ENCODE measurements around the gene TNFRSF21. TPM values are rescaled to one million over a fixed set of nuclear protein-coding genes. Genes with fewer than 3 reads are reported as not detected.

Gene TNFRSF21
- total RNA-seq, 1 experiment from 2014 or later, result 106 TPM

DNA sequence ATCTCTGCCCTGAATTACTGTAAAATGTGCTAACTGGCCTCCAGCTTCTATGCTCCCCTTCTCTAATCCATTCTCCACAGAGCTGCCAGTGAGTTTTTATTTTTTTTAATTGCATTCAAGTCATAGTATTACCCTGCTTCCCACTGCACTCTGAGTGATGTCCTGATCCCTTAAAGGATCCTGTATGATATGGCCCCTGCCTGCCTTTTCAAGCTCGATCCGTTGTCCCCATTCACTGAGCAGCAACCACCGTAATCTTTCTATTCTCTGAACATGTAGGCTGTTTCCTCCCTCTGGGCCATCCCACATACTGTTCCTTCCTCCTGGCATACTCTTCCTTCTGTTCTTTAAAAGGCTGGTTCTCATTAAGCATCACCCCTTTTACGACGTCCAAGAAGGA lies 9.3 kb downstream of the TNFRSF21 start:
- POLR2A ChIA-PET (ENCODE audit: unreplicated experiment), result interaction anchor here (0.6 kb wide), 1 partner anchor 261 kb away, joined by 4 read pairs; no protein-coding TSS in a partner anchor
- no peak for DNase-seq
- Histone ChIP-seq H3K27me3 (ENCODE audit: low read length) (no peaks in the 10 kb centered on the region), H3F3A (ENCODE audit: low read length, unreplicated experiment) (no peaks in the 10 kb centered on the region), H3K9ac (ENCODE audit: low read length) (no peak overlapping the region), H3K27ac (ENCODE audit: low read length) (no peak overlapping the region), H3K9me2 (replicated peaks; ENCODE audit: low read length) (no peaks in the 10 kb centered on the region), H3K4me1 (ENCODE audit: insufficient read depth, low read length) (peaks cover 44% of the 10 kb centered on the region), H3K79me2 (ENCODE audit: low read length) (peaks cover 100% of the 10 kb centered on the region), H3K4me2 (ENCODE audit: low read length) (no peak overlapping the region), H4K20me1 (ENCODE audit: low read length) (peaks cover 96% of the 10 kb centered on the region), H3K36me3 (ENCODE audit: low read depth, low read length) (peaks cover 22% of the 10 kb centered on the region), H3K4me3 (ENCODE audit: low read length) (no peak overlapping the region), H2AFZ (ENCODE audit: low read length) (no peak overlapping the region), H3K9me3 (ENCODE audit: low read length) (no peaks in the 10 kb centered on the region)
- no peak for TF ChIP-seq EZH2 (IDR thresholded peaks at IDR 0.05; ENCODE audit: low read length, unreplicated experiment)
- TF ChIP-seq, protein P1, sequence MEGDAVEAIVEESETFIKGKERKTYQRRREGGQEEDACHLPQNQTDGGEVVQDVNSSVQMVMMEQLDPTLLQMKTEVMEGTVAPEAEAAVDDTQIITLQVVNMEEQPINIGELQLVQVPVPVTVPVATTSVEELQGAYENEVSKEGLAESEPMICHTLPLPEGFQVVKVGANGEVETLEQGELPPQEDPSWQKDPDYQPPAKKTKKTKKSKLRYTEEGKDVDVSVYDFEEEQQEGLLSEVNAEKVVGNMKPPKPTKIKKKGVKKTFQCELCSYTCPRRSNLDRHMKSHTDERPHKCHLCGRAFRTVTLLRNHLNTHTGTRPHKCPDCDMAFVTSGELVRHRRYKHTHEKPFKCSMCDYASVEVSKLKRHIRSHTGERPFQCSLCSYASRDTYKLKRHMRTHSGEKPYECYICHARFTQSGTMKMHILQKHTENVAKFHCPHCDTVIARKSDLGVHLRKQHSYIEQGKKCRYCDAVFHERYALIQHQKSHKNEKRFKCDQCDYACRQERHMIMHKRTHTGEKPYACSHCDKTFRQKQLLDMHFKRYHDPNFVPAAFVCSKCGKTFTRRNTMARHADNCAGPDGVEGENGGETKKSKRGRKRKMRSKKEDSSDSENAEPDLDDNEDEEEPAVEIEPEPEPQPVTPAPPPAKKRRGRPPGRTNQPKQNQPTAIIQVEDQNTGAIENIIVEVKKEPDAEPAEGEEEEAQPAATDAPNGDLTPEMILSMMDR (conservative IDR thresholded peaks at IDR 0.05; ENCODE audit: low read depth, low read length), result no peak
- no peak for TF ChIP-seq EZH2phosphoT487 (IDR thresholded peaks at IDR 0.05; ENCODE audit: borderline replicate concordance, low read length)
- CTCF ChIA-PET, result no interaction called here
- no peak for ATAC-seq
- no TSS peak for BruUV-seq (replicated peaks)
- intact Hi-C loops (cut with micrococcal nuclease), result loop anchor here (10.0 kb wide), 2 partner anchors 136 to 446 kb away; no protein-coding TSS in a partner anchor

DNA sequence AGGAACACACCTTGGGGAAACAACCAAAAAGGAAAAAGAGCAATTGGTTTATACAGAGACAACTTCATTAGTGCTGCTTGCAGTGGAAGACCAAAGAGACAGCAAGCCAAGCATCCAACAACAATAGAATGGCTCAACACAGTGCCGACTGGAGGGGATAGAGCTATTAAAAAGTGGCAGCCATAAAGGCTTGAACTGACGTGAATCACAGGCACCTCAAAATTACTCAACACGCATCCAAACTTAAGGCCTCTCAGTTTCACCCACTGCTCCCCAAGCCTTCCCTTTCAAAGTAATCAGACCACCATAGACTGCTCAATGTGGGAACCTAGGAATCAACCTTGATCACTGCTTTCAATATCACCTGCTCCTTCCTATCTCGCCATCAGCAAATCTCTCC lies 9.7 kb downstream of the TNFRSF21 start:
- Histone ChIP-seq H3K9me3 (ENCODE audit: low read length) (no peaks in the 10 kb centered on the region), H3K36me3 (ENCODE audit: low read depth, low read length) (peaks cover 21% of the 10 kb centered on the region), H3K79me2 (ENCODE audit: low read length) (peaks cover 100% of the 10 kb centered on the region), H3F3A (ENCODE audit: low read length, unreplicated experiment) (no peaks in the 10 kb centered on the region), H3K9ac (ENCODE audit: low read length) (no peak overlapping the region), H2AFZ (ENCODE audit: low read length) (no peak overlapping the region), H3K27me3 (ENCODE audit: low read length) (no peaks in the 10 kb centered on the region), H4K20me1 (ENCODE audit: low read length) (peaks cover 96% of the 10 kb centered on the region), H3K4me1 (ENCODE audit: insufficient read depth, low read length) (peaks cover 39% of the 10 kb centered on the region), H3K4me3 (ENCODE audit: low read length) (no peak overlapping the region), H3K4me2 (ENCODE audit: low read length) (peak overlapping the region; percentile 13; the same call in 1 of the 2 replicates), H3K27ac (ENCODE audit: low read length) (no peak overlapping the region), H3K9me2 (replicated peaks; ENCODE audit: low read length) (no peaks in the 10 kb centered on the region)
- TF ChIP-seq, protein P1 (conservative IDR thresholded peaks at IDR 0.05; ENCODE audit: low read depth, low read length), result no peak
- no peak for TF ChIP-seq EZH2 (IDR thresholded peaks at IDR 0.05; ENCODE audit: low read length, unreplicated experiment)
- TF ChIP-seq EZH2phosphoT487 (IDR thresholded peaks at IDR 0.05; ENCODE audit: borderline replicate concordance, low read length), result no peak
- CTCF ChIA-PET, result no interaction called here
- POLR2A ChIA-PET (ENCODE audit: unreplicated experiment), result no interaction called here
- intact Hi-C loops (cut with micrococcal nuclease), result loop anchor here (2.0 to 10.0 kb wide), 4 partner anchors 135 to 585 kb away; no protein-coding TSS in a partner anchor
- BruUV-seq (replicated peaks), result no TSS peak
- no peak for ATAC-seq
- no peak for DNase-seq

DNA sequence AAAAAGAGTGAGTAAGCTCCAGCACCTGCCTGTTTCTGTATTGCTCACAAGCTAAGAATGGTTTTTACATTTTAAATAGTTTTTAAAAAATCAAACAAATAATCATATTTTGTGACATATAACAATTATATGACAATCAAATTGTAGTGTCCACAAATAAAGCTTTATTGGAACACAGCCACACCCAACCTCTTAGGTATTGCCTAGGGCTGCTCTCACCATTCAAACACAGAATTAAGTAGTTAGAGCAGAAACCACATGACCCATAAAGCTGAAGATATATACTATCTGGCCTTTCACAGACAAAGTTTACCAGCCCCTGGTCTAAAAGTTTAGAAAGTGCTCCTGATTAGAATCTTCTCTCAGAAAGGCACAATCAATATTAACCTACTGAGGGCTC lies 11.2 kb downstream of the TNFRSF21 start:
- Histone ChIP-seq H3K9me2 (replicated peaks; ENCODE audit: low read length) (no peaks in the 10 kb centered on the region), H3K9ac (ENCODE audit: low read length) (no peak overlapping the region), H3K4me1 (ENCODE audit: insufficient read depth, low read length) (peaks cover 30% of the 10 kb centered on the region), H3K36me3 (ENCODE audit: low read depth, low read length) (peaks cover 20% of the 10 kb centered on the region), H3K27me3 (ENCODE audit: low read length) (no peaks in the 10 kb centered on the region), H3F3A (ENCODE audit: low read length, unreplicated experiment) (no peaks in the 10 kb centered on the region), H4K20me1 (ENCODE audit: low read length) (peaks cover 94% of the 10 kb centered on the region), H3K4me3 (ENCODE audit: low read length) (no peak overlapping the region), H2AFZ (ENCODE audit: low read length) (no peak overlapping the region), H3K79me2 (ENCODE audit: low read length) (peaks cover 100% of the 10 kb centered on the region), H3K4me2 (ENCODE audit: low read length) (peak overlapping the region; percentile 40), H3K27ac (ENCODE audit: low read length) (peak overlapping the region; percentile 53), H3K9me3 (ENCODE audit: low read length) (no peaks in the 10 kb centered on the region)
- ATAC-seq (peak; percentile 52), DNase-seq (no peak)
- BruUV-seq (replicated peaks), result no TSS peak
- intact Hi-C loops (cut with micrococcal nuclease), result loop anchor here (2.0 to 10.0 kb wide), 2 partner anchors 164 to 584 kb away; no protein-coding TSS in a partner anchor
- CTCF ChIA-PET, result interaction anchor here (0.6 to 1.2 kb wide), 2 partner anchors 44 to 325 kb away, joined by 3 to 8 read pairs; no protein-coding TSS in a partner anchor
- no peak for TF ChIP-seq EZH2phosphoT487 (IDR thresholded peaks at IDR 0.05; ENCODE audit: borderline replicate concordance, low read length)
- TF ChIP-seq, protein P1 (conservative IDR thresholded peaks at IDR 0.05; ENCODE audit: low read depth, low read length), result no peak
- no peak for TF ChIP-seq EZH2 (IDR thresholded peaks at IDR 0.05; ENCODE audit: low read length, unreplicated experiment)
- POLR2A ChIA-PET (ENCODE audit: unreplicated experiment), result interaction anchor here (0.6 kb wide), 1 partner anchor 458 kb away, joined by 8 read pairs; no protein-coding TSS in a partner anchor
